ENCODE data around the gene KIF2A. TPM values are rescaled to one million over a fixed set of nuclear protein-coding genes. Genes with fewer than 3 reads are reported as not detected.
"Not testable (repeated sequence)": the region's sequence is repeated elsewhere in the genome, so short reads cannot be mapped to it uniquely, and the experiment has no call there.

The KIF2A gene
- total and polyA plus RNA-seq, 3 experiments from 2014 or later = 185 to 253 (median 252) TPM

GRCh38 chr5:62291829-62292228 is 14.2 kb upstream of the KIF2A start:
- not testable (repeated sequence) for H3K9me3 Mint-ChIP-seq; H3K36me3 ChIP-seq (ENCODE audit: insufficient read depth, low read length); H3K27me3 Mint-ChIP-seq; H3K27ac ChIP-seq (ENCODE audit: low read depth, low read length); H3K27me3 ChIP-seq (ENCODE audit: insufficient read depth, low read length, poor library complexity, severe bottlenecking); H3K9me3 ChIP-seq (ENCODE audit: low read length); H3K36me3 Mint-ChIP-seq
- peaks cover 41% of the 10 kb centered on the region for H3K4me1 ChIP-seq (ENCODE audit: insufficient read depth, low read length)
- peaks cover 56 to 81% (median 81%) of the 10 kb centered on the region in 3 donors for H3K4me1 Mint-ChIP-seq
- peak overlapping the region; percentile 28 for H3K4me3 ChIP-seq (ENCODE audit: low read length)
- ChIA-PET CTCF (interaction anchor here (0.7 to 3.6 kb wide), 24 partner anchors 10 to 114 kb away, joined by 3 to 33 read pairs (median 4); partner anchors contain the start of gene KIF2A), POLR2A (interaction anchor here (0.7 to 1.8 kb wide), 4 partner anchors 14 to 112 kb away, joined by 3 to 18 read pairs (median 4); partner anchors contain the start of genes DIMT1 and KIF2A)
- H3K4me3 Mint-ChIP-seq = peak overlapping the region; percentile 58 to 86 (median 79)
- peak; percentile 63 to 91 (median 79) for DNase-seq
- H3K27ac Mint-ChIP-seq = peak overlapping the region; percentile 52 to 98 (median 86)

GRCh38 chr5:62296998-62297397 is 9.0 kb upstream of the KIF2A start:
- Histone ChIP-seq H3K4me1 (ENCODE audit: insufficient read depth, low read length) (peaks cover 55% of the 10 kb centered on the region), H3K4me3 (ENCODE audit: low read length) (no peak overlapping the region), H3K36me3 (ENCODE audit: insufficient read depth, low read length) (no peaks in the 10 kb centered on the region), H3K27ac (ENCODE audit: low read depth, low read length) (no peak overlapping the region), H3K27me3 (ENCODE audit: insufficient read depth, low read length, poor library complexity, severe bottlenecking) (no peaks in the 10 kb centered on the region), H3K9me3 (ENCODE audit: low read length) (no peaks in the 10 kb centered on the region)
- no peaks in the 10 kb centered on the region for H3K36me3 Mint-ChIP-seq
- POLR2A ChIA-PET = interaction anchor here (1.6 to 1.7 kb wide), 2 partner anchors 9 to 11 kb away, joined by 6 to 10 read pairs; partner anchors contain the start of gene KIF2A
- H3K4me3 Mint-ChIP-seq = peak overlapping the region; percentile 34 to 85 (median 70)
- H3K4me1 Mint-ChIP-seq = peaks cover 58 to 82% (median 75%) of the 10 kb centered on the region in 3 donors
- peak in 1 of 5 donors; percentile 44 for DNase-seq
- peak overlapping the region in 7 of 8 donors; percentile 46 to 80 (median 63) for H3K27ac Mint-ChIP-seq
- no peaks in the 10 kb centered on the region for H3K27me3 Mint-ChIP-seq
- peaks cover 0 to 2% (median 0%) of the 10 kb centered on the region in 5 donors for H3K9me3 Mint-ChIP-seq
- CTCF ChIA-PET = interaction anchor here (0.9 to 2.6 kb wide), 4 partner anchors 9 to 53 kb away, joined by 3 to 10 read pairs (median 8); partner anchors contain the start of gene KIF2A

GRCh38 chr5:62298118-62298517 is 7.9 kb upstream of the KIF2A start:
- no peak overlapping the region for H3K4me3 ChIP-seq (ENCODE audit: low read length)
- H3K27me3 ChIP-seq (ENCODE audit: insufficient read depth, low read length, poor library complexity, severe bottlenecking) = no peaks in the 10 kb centered on the region
- Mint-ChIP-seq H3K27me3 (no peaks in the 10 kb centered on the region), H3K4me1 (peaks cover 49 to 74% (median 64%) of the 10 kb centered on the region in 3 donors), H3K4me3 (peak overlapping the region in 3 of 7 donors; percentile 39 to 81 (median 49)), H3K9me3 (peaks cover 0 to 2% (median 0%) of the 10 kb centered on the region in 5 donors), H3K27ac (peak overlapping the region in 4 of 8 donors; percentile 46 to 82 (median 60)), H3K36me3 (no peaks in the 10 kb centered on the region)
- H3K27ac ChIP-seq (ENCODE audit: low read depth, low read length) = no peak overlapping the region
- POLR2A ChIA-PET = interaction anchor here (1.6 to 1.7 kb wide), 2 partner anchors 8 to 10 kb away, joined by 6 to 10 read pairs; partner anchors contain the start of gene KIF2A
- no peaks in the 10 kb centered on the region for H3K9me3 ChIP-seq (ENCODE audit: low read length)
- H3K36me3 ChIP-seq (ENCODE audit: insufficient read depth, low read length) = no peaks in the 10 kb centered on the region
- CTCF ChIA-PET = interaction anchor here (0.9 to 1.6 kb wide), 4 partner anchors 8 to 30 kb away, joined by 3 to 10 read pairs (median 4); partner anchors contain the start of gene KIF2A
- DNase-seq = no peak
- peaks cover 51% of the 10 kb centered on the region for H3K4me1 ChIP-seq (ENCODE audit: insufficient read depth, low read length)

GRCh38 chr5:62299101-62299500 is 6.9 kb upstream of the KIF2A start:
- H3K4me1 Mint-ChIP-seq = peaks cover 48 to 70% (median 62%) of the 10 kb centered on the region in 3 donors
- DNase-seq = no peak
- Histone ChIP-seq H3K27ac (ENCODE audit: low read depth, low read length) (no peak overlapping the region), H3K27me3 (ENCODE audit: insufficient read depth, low read length, poor library complexity, severe bottlenecking) (no peaks in the 10 kb centered on the region), H3K4me3 (ENCODE audit: low read length) (peak overlapping the region; percentile 7), H3K9me3 (ENCODE audit: low read length) (no peaks in the 10 kb centered on the region), H3K4me1 (ENCODE audit: insufficient read depth, low read length) (peaks cover 51% of the 10 kb centered on the region), H3K36me3 (ENCODE audit: insufficient read depth, low read length) (no peaks in the 10 kb centered on the region)
- peak overlapping the region; percentile 67 to 96 (median 92) for H3K27ac Mint-ChIP-seq
- H3K36me3 Mint-ChIP-seq = no peaks in the 10 kb centered on the region
- ChIA-PET CTCF (interaction anchor here (1.0 to 1.6 kb wide), 2 partner anchors 19 to 54 kb away, joined by 4 to 6 read pairs; no protein-coding TSS in a partner anchor), POLR2A (interaction anchor here (1.0 to 1.2 kb wide), 2 partner anchors 10 to 104 kb away, joined by 3 read pairs; partner anchors contain the start of gene DIMT1)
- H3K9me3 Mint-ChIP-seq = no peaks in the 10 kb centered on the region
- no peaks in the 10 kb centered on the region for H3K27me3 Mint-ChIP-seq
- peak overlapping the region in 6 of 7 donors; percentile 24 to 75 (median 69) for H3K4me3 Mint-ChIP-seq

GRCh38 chr5:62299600-62299999 is 6.4 kb upstream of the KIF2A start:
- no peaks in the 10 kb centered on the region for H3K27me3 Mint-ChIP-seq
- no peaks in the 10 kb centered on the region for H3K36me3 Mint-ChIP-seq
- H3K4me3 Mint-ChIP-seq = peak overlapping the region; percentile 24 to 75 (median 67)
- H3K36me3 ChIP-seq (ENCODE audit: insufficient read depth, low read length) = no peaks in the 10 kb centered on the region
- peaks cover 53% of the 10 kb centered on the region for H3K4me1 ChIP-seq (ENCODE audit: insufficient read depth, low read length)
- peak overlapping the region; percentile 5 for H3K4me3 ChIP-seq (ENCODE audit: low read length)
- CTCF ChIA-PET = interaction anchor here (1.0 to 1.6 kb wide), 2 partner anchors 19 to 53 kb away, joined by 4 to 6 read pairs; no protein-coding TSS in a partner anchor
- H3K27ac Mint-ChIP-seq = peak overlapping the region; percentile 67 to 96 (median 92)
- H3K9me3 ChIP-seq (ENCODE audit: low read length) = no peaks in the 10 kb centered on the region
- no peaks in the 10 kb centered on the region for H3K9me3 Mint-ChIP-seq
- POLR2A ChIA-PET = interaction anchor here (1.0 to 1.2 kb wide), 2 partner anchors 10 to 104 kb away, joined by 3 read pairs; partner anchors contain the start of gene DIMT1
- H3K27me3 ChIP-seq (ENCODE audit: insufficient read depth, low read length, poor library complexity, severe bottlenecking) = no peaks in the 10 kb centered on the region
- H3K4me1 Mint-ChIP-seq = peaks cover 45 to 67% (median 59%) of the 10 kb centered on the region in 3 donors
- no peak overlapping the region for H3K27ac ChIP-seq (ENCODE audit: low read depth, low read length)
- DNase-seq = peak in 2 of 5 donors; percentile 62 to 81

GRCh38 chr5:62305358-62305714 is 670 bp upstream of the KIF2A start:
- peak overlapping the region; percentile 80 for H3K27ac ChIP-seq (ENCODE audit: low read depth, low read length)
- ChIA-PET CTCF (interaction anchor here (1.0 to 1.8 kb wide), 15 partner anchors 8 to 98 kb away, joined by 3 to 32 read pairs (median 4); partner anchors contain the start of gene DIMT1), POLR2A (interaction anchor here (0.7 to 1.7 kb wide), 10 partner anchors 8 to 98 kb away, joined by 3 to 18 read pairs (median 4); partner anchors contain the start of gene DIMT1)
- Mint-ChIP-seq H3K9me3 (no peaks in the 10 kb centered on the region), H3K36me3 (peaks cover 0 to 29% (median 14%) of the 10 kb centered on the region in 3 donors), H3K27ac (peak overlapping the region; percentile 90 to 99 (median 98)), H3K4me1 (peaks cover 43 to 62% (median 55%) of the 10 kb centered on the region in 3 donors), H3K4me3 (peak overlapping the region; percentile 84 to 100 (median 95)), H3K27me3 (peaks cover 0 to 2% of the 10 kb centered on the region in 2 donors)
- no peak for DNase-seq
- no peaks in the 10 kb centered on the region for H3K9me3 ChIP-seq (ENCODE audit: low read length)
- H3K4me3 ChIP-seq (ENCODE audit: low read length) = peak overlapping the region; percentile 82
- H3K4me1 ChIP-seq (ENCODE audit: insufficient read depth, low read length) = peaks cover 44% of the 10 kb centered on the region
- no peaks in the 10 kb centered on the region for H3K27me3 ChIP-seq (ENCODE audit: insufficient read depth, low read length, poor library complexity, severe bottlenecking)
- no peaks in the 10 kb centered on the region for H3K36me3 ChIP-seq (ENCODE audit: insufficient read depth, low read length)

GRCh38 chr5:62306323-62306895 is 403 bp downstream of the KIF2A start:
- DNase-seq = no peak
- H3K36me3 Mint-ChIP-seq = peaks cover 0 to 39% (median 18%) of the 10 kb centered on the region in 3 donors
- CTCF ChIA-PET = interaction anchor here (0.8 to 1.8 kb wide), 15 partner anchors 9 to 97 kb away, joined by 3 to 32 read pairs (median 4); partner anchors contain the start of gene DIMT1
- POLR2A ChIA-PET = interaction anchor here (0.9 to 1.7 kb wide), 8 partner anchors 9 to 97 kb away, joined by 3 to 18 read pairs (median 5); partner anchors contain the start of gene DIMT1
- H3K4me1 Mint-ChIP-seq = peaks cover 52 to 67% (median 62%) of the 10 kb centered on the region in 3 donors
- Histone ChIP-seq H3K36me3 (ENCODE audit: insufficient read depth, low read length) (no peaks in the 10 kb centered on the region), H3K9me3 (ENCODE audit: low read length) (no peaks in the 10 kb centered on the region), H3K27me3 (ENCODE audit: insufficient read depth, low read length, poor library complexity, severe bottlenecking) (no peaks in the 10 kb centered on the region), H3K4me3 (ENCODE audit: low read length) (peak overlapping the region; percentile 82), H3K27ac (ENCODE audit: low read depth, low read length) (peak overlapping the region; percentile 80), H3K4me1 (ENCODE audit: insufficient read depth, low read length) (peaks cover 50% of the 10 kb centered on the region)
- H3K9me3 Mint-ChIP-seq = no peaks in the 10 kb centered on the region
- peaks cover 0 to 2% of the 10 kb centered on the region in 2 donors for H3K27me3 Mint-ChIP-seq
- H3K4me3 Mint-ChIP-seq = peak overlapping the region; percentile 97 to 100 (median 98)
- H3K27ac Mint-ChIP-seq = peak overlapping the region; percentile 61 to 99 (median 89)
